ENCODE results near the gene CNKSR3.
A peak's percentile ranks its signal among the peaks of the same experiment; 100 is the strongest.

CNKSR3 gene

DNA sequence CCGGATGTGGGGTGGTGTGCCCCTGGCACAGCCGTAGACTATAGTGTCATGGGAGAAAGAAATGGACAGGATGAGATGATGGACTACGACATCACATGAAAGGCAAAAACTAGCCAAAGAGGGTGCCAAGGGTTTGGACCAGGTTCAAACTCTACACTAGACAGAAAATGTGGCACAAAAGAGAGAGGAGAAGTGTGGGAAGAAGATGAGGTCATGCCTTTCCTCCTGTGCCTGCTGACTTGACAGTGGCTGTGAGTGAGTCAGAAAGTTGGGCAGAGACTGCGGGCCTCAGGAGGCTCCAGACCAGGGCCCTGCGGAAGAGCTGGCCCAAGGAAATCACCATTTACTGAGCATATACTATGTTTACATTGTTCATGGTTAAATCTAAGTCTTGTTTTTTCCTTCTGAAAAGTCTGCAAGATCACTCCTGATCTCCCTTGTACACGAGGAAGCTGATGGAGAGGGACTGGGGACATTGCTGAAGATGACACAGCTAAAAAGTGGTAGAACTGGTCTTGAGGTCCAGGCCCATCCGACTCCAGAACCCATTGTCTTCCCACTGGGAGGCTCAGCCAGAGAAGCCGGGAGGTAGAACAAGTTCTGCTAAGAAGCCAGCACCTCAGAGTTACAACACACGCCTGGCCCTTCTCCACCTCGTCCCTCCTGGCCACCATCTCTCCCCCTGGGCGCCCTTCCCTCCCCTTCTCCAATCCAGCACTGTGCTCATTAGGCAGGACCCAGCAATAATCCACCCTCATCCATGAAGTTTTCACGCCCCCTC lies 35.6 kb downstream of the CNKSR3 start:
- TF ChIP-seq, protein P1, sequence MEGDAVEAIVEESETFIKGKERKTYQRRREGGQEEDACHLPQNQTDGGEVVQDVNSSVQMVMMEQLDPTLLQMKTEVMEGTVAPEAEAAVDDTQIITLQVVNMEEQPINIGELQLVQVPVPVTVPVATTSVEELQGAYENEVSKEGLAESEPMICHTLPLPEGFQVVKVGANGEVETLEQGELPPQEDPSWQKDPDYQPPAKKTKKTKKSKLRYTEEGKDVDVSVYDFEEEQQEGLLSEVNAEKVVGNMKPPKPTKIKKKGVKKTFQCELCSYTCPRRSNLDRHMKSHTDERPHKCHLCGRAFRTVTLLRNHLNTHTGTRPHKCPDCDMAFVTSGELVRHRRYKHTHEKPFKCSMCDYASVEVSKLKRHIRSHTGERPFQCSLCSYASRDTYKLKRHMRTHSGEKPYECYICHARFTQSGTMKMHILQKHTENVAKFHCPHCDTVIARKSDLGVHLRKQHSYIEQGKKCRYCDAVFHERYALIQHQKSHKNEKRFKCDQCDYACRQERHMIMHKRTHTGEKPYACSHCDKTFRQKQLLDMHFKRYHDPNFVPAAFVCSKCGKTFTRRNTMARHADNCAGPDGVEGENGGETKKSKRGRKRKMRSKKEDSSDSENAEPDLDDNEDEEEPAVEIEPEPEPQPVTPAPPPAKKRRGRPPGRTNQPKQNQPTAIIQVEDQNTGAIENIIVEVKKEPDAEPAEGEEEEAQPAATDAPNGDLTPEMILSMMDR (IDR thresholded peaks at IDR 0.05): no peak
- Histone ChIP-seq H3K4me1 (peaks cover 0 to 70% (median 20%) of the 10 kb centered on the region in 4 donors), H3K36me3 (no peaks in the 10 kb centered on the region), H3K9me3 (no peaks in the 10 kb centered on the region), H3K27ac (peak overlapping the region; percentile 49 to 58), H3K4me3 (no peak overlapping the region), H3K27me3 (no peaks in the 10 kb centered on the region)
- peak in 1 of 2 donors; percentile 76 for DNase-seq
- intact Hi-C loops (cut with DNase I; ENCODE audit: low total_unique reads): no loop called here

DNA sequence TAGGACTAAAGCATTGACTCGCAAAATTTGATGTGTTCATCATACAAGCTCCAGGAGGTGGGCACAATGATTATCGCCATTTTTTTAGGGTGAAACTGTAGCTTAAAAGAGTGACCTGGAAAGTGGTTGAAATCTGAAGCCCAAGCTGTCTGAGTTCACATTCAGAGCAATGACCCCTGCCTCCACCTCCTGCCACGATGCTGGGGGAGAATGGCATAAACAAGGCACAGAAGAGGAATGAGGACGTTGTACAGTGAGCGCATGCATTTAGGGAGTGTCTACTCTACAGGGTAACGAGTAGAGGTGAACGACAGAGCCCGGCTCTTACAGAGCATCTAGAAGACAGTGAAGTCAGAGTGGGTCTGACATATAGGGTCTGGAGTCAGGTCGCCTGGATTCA lies 37.2 kb downstream of the CNKSR3 start:
- Histone ChIP-seq H3K4me1 (peaks cover 0 to 55% (median 17%) of the 10 kb centered on the region in 4 donors), H3K36me3 (no peaks in the 10 kb centered on the region), H3K27me3 (no peaks in the 10 kb centered on the region), H3K4me3 (no peak overlapping the region), H3K9me3 (no peaks in the 10 kb centered on the region), H3K27ac (no peak overlapping the region)
- DNase-seq: no peak
- intact Hi-C loops (cut with DNase I; ENCODE audit: low total_unique reads): no loop called here
- TF ChIP-seq, protein P1 (IDR thresholded peaks at IDR 0.05): no peak

DNA sequence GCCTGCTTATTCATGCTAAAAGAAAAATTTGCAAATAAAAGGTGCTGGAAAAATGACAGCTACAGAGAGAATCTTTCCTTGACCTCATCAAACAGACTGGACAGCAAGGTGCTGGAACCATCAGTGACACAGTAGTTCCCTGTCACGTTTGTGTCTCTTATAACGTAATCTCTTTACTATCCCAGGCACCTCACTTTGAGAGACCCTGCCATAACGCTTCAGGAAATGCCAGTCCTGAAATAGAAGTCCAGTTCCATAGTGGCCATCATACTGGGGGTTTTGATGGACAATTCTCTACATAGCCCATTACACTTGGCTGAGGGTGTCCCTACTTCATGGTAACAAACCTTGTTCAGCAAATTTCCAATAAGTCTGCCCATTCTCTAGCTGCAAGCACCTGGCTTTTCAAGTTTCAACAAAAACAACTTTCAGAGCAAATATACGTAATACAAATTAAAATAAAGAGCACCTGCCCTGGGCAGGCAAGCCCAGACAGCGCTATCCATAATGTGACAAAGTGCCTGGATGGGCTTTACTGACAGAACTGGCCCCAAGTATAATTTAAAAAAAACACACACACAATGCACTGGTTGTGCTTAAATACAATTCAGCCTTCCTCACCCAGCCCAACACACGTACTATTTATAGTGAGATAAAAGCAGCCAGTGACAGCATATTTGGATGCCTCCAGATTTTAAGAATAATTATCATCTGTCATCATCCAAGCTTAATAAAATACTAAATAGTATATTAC lies 38.7 kb downstream of the CNKSR3 start:
- TF ChIP-seq, protein P1 (IDR thresholded peaks at IDR 0.05): no peak
- no peak for DNase-seq
- H3K27me3 ChIP-seq: no peaks in the 10 kb centered on the region
- H3K4me3 ChIP-seq: no peak overlapping the region
- no peaks in the 10 kb centered on the region for H3K9me3 ChIP-seq
- intact Hi-C loops (cut with DNase I; ENCODE audit: low total_unique reads): no loop called here
- no peak overlapping the region for H3K27ac ChIP-seq
- H3K4me1 ChIP-seq: peaks cover 0 to 40% (median 10%) of the 10 kb centered on the region in 4 donors
- no peaks in the 10 kb centered on the region for H3K36me3 ChIP-seq

DNA sequence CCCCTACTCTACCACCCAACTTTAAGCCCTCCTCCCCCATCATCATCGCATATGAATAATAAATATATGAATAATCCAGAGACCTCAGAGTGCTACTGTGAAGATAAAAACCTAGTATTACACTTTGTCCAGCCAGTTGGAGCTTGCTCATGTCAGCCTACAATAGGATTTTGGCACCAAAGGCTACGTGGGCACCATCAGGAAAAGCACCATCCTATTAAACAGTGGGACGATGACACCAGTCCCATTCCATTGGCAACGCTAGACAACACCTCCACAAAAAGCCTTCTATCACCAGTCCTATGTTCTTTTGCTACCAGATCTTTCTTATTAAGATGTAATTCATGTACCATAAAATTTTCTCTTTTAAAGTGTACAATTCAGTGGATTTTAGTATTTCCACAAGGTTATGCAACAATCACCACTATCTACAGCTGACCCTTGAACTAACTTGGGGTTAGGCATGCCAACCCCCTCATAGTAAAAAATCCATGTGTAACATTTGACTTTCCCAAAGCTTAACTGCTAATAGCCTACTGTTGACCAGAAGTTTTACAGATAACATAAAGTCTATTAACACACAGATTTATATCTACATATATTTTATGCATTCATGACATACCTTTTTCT lies 41.1 kb downstream of the CNKSR3 start:
- Histone ChIP-seq H3K4me3 (no peak overlapping the region), H3K27ac (no peak overlapping the region), H3K4me1 (peaks cover 0 to 24% (median 4%) of the 10 kb centered on the region in 4 donors), H3K36me3 (no peaks in the 10 kb centered on the region), H3K9me3 (no peaks in the 10 kb centered on the region), H3K27me3 (no peaks in the 10 kb centered on the region)
- TF ChIP-seq, protein P1 (IDR thresholded peaks at IDR 0.05): no peak
- no peak for DNase-seq
- intact Hi-C loops (cut with DNase I; ENCODE audit: low total_unique reads): no loop called here

DNA sequence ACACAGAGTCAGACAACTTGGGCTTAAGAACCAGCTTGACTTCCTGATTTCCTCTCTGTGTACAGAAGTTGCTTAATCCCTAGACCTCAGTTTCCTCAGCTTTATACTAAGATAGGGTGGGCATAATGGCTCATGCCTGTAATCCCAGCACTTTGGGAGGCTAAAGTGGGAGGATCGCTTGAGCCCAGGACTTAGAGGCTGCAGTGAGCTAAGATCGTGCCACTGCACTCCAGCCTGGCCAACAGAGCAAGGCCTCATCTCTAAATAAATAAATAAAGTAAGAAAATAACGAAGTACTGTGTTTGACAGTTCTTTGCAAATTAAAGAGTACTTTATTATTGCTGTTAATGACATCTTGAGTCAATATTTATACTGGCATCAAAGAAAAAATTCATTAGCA lies 41.7 kb downstream of the CNKSR3 start:
- no peaks in the 10 kb centered on the region for H3K27me3 ChIP-seq
- H3K27ac ChIP-seq: no peak overlapping the region
- no peak for DNase-seq
- no peaks in the 10 kb centered on the region for H3K9me3 ChIP-seq
- no peaks in the 10 kb centered on the region for H3K36me3 ChIP-seq
- TF ChIP-seq, protein P1 (IDR thresholded peaks at IDR 0.05): no peak
- H3K4me1 ChIP-seq: peaks cover 0 to 24% (median 3%) of the 10 kb centered on the region in 4 donors
- H3K4me3 ChIP-seq: no peak overlapping the region
- intact Hi-C loops (cut with DNase I; ENCODE audit: low total_unique reads): no loop called here

All from tibial artery (tissue), 4 donors.